ENCODE data around the gene SPTLC3. TPM values are rescaled to one million over a fixed set of nuclear protein-coding genes. Genes with fewer than 3 reads are reported as not detected.

Gene SPTLC3
- polyA plus RNA-seq, 1 of the 3 experiments (the other 2 are of a cell fraction) = 0.02 TPM

DNA sequence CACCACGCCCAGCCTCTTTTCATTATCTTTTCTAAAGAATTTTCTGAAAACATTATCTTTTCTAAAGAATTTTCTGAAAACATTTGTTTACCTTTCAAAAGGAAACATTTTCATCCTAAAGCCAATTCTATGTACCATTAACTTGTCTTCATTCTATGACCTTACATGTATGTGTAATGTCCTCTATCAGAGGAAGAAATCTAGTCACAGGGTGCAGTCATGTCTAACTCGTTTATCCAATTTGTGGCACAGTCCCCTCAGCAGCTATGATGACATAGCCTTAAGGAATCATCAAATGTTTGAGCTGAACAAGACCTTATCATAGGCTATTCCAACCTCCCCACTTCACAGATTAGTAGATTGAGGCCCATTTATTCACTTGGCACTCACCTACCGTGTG is 21.5 kb upstream of the SPTLC3 start:
- Histone ChIP-seq H3K27ac (ENCODE audit: low read depth in 2 of 2, low read length in 1 of 2) (no peak overlapping the region), H3K4me1 (ENCODE audit: control insufficient read depth in 1 of 2, insufficient read depth in 2 of 2, low read depth in 1 of 2, low read length in 1 of 2) (no peaks in the 10 kb centered on the region), H3K27me3 (ENCODE audit: insufficient read depth) (no peaks in the 10 kb centered on the region), H3K4me2 (no peak overlapping the region), H3K4me3 (ENCODE audit: low read depth in 2 of 2, low read length in 1 of 2) (no peak overlapping the region), H3K9ac (no peak overlapping the region), H3K36me3 (replicated peaks in 1 of 2; ENCODE audit: control insufficient read depth in 1 of 2, insufficient read depth in 2 of 2, low read length in 1 of 2) (no peaks in the 10 kb centered on the region), H3F3A (replicated peaks; ENCODE audit: insufficient read depth) (no peaks in the 10 kb centered on the region), H4K20me1 (ENCODE audit: insufficient read depth) (no peaks in the 10 kb centered on the region), H3K9me2 (no peaks in the 10 kb centered on the region), H3K79me2 (ENCODE audit: insufficient read depth) (no peaks in the 10 kb centered on the region), H3K9me3 (0 out of 2 replicates have a peak, but pooled peaks cover 6% of the 10 kb centered on the region), H2AFZ (ENCODE audit: low read depth) (no peak overlapping the region)
- 4% methylated on average over 3 of the region's 3 CpGs for WGBS (ENCODE audit: low lambda C conversion rate)
- CTCF ChIA-PET = interaction anchor here (0.6 kb wide), 1 partner anchor 105 kb away, joined by 3 read pairs; no protein-coding TSS in a partner anchor
- TF ChIP-seq, protein P1, sequence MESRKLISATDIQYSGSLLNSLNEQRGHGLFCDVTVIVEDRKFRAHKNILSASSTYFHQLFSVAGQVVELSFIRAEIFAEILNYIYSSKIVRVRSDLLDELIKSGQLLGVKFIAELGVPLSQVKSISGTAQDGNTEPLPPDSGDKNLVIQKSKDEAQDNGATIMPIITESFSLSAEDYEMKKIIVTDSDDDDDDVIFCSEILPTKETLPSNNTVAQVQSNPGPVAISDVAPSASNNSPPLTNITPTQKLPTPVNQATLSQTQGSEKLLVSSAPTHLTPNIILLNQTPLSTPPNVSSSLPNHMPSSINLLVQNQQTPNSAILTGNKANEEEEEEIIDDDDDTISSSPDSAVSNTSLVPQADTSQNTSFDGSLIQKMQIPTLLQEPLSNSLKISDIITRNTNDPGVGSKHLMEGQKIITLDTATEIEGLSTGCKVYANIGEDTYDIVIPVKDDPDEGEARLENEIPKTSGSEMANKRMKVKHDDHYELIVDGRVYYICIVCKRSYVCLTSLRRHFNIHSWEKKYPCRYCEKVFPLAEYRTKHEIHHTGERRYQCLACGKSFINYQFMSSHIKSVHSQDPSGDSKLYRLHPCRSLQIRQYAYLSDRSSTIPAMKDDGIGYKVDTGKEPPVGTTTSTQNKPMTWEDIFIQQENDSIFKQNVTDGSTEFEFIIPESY (IDR thresholded peaks at IDR 0.05; ENCODE audit: borderline replicate concordance, low read depth) = no peak
- TF ChIP-seq NRF1 (IDR thresholded peaks at IDR 0.05; ENCODE audit: low read depth, low read length) (no peak), TAF1 (IDR thresholded peaks at IDR 0.05; ENCODE audit: borderline replicate concordance, low read depth, low read length) (no peak), FOXM1 (IDR thresholded peaks at IDR 0.05; ENCODE audit: low read depth) (no peak), RXRA (IDR thresholded peaks at IDR 0.05; ENCODE audit: borderline replicate concordance, low read depth) (no peak)
- TF ChIP-seq, protein P2, sequence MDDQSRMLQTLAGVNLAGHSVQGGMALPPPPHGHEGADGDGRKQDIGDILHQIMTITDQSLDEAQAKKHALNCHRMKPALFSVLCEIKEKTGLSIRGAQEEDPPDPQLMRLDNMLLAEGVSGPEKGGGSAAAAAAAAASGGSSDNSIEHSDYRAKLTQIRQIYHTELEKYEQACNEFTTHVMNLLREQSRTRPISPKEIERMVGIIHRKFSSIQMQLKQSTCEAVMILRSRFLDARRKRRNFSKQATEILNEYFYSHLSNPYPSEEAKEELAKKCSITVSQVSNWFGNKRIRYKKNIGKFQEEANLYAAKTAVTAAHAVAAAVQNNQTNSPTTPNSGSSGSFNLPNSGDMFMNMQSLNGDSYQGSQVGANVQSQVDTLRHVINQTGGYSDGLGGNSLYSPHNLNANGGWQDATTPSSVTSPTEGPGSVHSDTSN (IDR thresholded peaks at IDR 0.05) = no peak
- DNase-seq = no peak
- POLR2A ChIA-PET = no interaction called here

DNA sequence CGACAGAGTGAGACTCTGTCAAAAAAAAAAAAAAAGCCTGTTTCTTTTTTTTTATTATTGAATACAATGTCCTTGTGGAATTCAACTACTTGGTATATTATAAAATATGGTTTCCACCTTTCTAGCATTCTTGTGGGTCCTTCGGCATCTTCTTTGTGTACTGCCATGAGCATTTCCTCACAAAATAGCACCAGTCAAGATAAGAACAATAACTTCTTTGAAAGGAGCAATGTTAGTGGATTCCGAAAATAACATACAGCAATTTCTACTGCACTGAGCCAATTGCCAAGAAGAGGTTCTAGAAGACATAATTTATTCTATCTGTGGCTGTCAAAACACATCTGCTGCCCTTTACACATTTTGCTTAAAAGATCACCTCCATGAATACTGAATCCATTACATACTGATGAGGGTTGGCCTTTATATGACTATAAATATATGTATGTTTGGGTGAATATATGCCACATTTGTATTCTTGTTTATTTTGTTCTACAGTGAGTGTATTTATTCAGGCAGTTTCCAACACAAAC is 19.1 kb upstream of the SPTLC3 start:
- TF ChIP-seq, protein P3, sequence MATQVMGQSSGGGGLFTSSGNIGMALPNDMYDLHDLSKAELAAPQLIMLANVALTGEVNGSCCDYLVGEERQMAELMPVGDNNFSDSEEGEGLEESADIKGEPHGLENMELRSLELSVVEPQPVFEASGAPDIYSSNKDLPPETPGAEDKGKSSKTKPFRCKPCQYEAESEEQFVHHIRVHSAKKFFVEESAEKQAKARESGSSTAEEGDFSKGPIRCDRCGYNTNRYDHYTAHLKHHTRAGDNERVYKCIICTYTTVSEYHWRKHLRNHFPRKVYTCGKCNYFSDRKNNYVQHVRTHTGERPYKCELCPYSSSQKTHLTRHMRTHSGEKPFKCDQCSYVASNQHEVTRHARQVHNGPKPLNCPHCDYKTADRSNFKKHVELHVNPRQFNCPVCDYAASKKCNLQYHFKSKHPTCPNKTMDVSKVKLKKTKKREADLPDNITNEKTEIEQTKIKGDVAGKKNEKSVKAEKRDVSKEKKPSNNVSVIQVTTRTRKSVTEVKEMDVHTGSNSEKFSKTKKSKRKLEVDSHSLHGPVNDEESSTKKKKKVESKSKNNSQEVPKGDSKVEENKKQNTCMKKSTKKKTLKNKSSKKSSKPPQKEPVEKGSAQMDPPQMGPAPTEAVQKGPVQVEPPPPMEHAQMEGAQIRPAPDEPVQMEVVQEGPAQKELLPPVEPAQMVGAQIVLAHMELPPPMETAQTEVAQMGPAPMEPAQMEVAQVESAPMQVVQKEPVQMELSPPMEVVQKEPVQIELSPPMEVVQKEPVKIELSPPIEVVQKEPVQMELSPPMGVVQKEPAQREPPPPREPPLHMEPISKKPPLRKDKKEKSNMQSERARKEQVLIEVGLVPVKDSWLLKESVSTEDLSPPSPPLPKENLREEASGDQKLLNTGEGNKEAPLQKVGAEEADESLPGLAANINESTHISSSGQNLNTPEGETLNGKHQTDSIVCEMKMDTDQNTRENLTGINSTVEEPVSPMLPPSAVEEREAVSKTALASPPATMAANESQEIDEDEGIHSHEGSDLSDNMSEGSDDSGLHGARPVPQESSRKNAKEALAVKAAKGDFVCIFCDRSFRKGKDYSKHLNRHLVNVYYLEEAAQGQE (IDR thresholded peaks at IDR 0.05; ENCODE audit: low read depth, low read length) = no peak
- H3K79me2 ChIP-seq (ENCODE audit: insufficient read depth) = no peaks in the 10 kb centered on the region
- H3K4me2 ChIP-seq = no peak overlapping the region
- H4K20me1 ChIP-seq (ENCODE audit: insufficient read depth) = no peaks in the 10 kb centered on the region
- H3K9ac ChIP-seq = no peak overlapping the region
- no peaks in the 10 kb centered on the region for H3K9me2 ChIP-seq
- H3K36me3 ChIP-seq (replicated peaks in 1 of 2; ENCODE audit: control insufficient read depth in 1 of 2, insufficient read depth in 2 of 2, low read length in 1 of 2) = no peaks in the 10 kb centered on the region
- H2AFZ ChIP-seq (ENCODE audit: low read depth) = no peak overlapping the region
- H3K9me3 ChIP-seq = 0 out of 2 replicates have a peak, but pooled peaks cover 6% of the 10 kb centered on the region
- H3K4me3 ChIP-seq (ENCODE audit: low read depth in 2 of 2, low read length in 1 of 2) = no peak overlapping the region
- no peak overlapping the region for H3K27ac ChIP-seq (ENCODE audit: low read depth in 2 of 2, low read length in 1 of 2)
- DNase-seq = no peak
- ChIA-PET POLR2A (no interaction called here), CTCF (no interaction called here)
- WGBS (ENCODE audit: low lambda C conversion rate) = 31% methylated on average over 3 of the region's 3 CpGs
- no peaks in the 10 kb centered on the region for H3F3A ChIP-seq (replicated peaks; ENCODE audit: insufficient read depth)
- H3K27me3 ChIP-seq (ENCODE audit: insufficient read depth) = no peaks in the 10 kb centered on the region
- no peaks in the 10 kb centered on the region for H3K4me1 ChIP-seq (ENCODE audit: control insufficient read depth in 1 of 2, insufficient read depth in 2 of 2, low read depth in 1 of 2, low read length in 1 of 2)

All from SK-N-SH (cell line).